HepG2 (cell line): Measurements from ENCODE around the gene CHODL. TPM values are rescaled to one million over a fixed set of nuclear protein-coding genes. Genes with fewer than 3 reads are reported as not detected.

ENCODE experiments used
- ATAC-seq: fragments of 200-7000 bp; cut with Tn5 transposase; 3 replicates; pipeline ENCODE4 v1.9.1; 2020; ENCODE audit warnings: mild to moderate bottlenecking, moderate library complexity
- BruUV-seq: library from RNA; stranded (reverse); fragments of 400-500 nt; replicated peaks from 2 replicates; lab custom pipeline; 2021; lab: Mats Ljungman, UMichigan
- CTCF ChIA-PET: fragments of 300-600 bp; formaldehyde crosslinking; extraction: SDS; loops from one replicate; lab custom pipeline; 2021; ENCODE audit warnings: low total read pairs, inconsistent platforms, low intra/inter-chr PET ratio; lab: Yijun Ruan, JAX
- POLR2A ChIA-PET: fragments of 350-600 bp; sonication (Branson Sonifier 250); formaldehyde crosslinking; loops from one replicate; lab custom pipeline; 2020; ENCODE audit warnings: antibody characterized with exemption, inconsistent platforms; lab: Yijun Ruan, JAX
- DNase-seq: peaks from one replicate; pipeline ENCODE4 v3.0.0-alpha.2; 2015; ENCODE audit warnings: low spot score
- FAIRE-seq: peaks from 3 replicates; lab custom pipeline; 2011; peaks lifted over from hg19 to GRCh38; lab: Jason Lieb, UNC
- H2AFZ ChIP-seq: one replicate; pipeline ENCODE4 v1.6.1; 2011; ENCODE audit warnings: low read length, inconsistent platforms
- H3K27ac ChIP-seq: fragments of 300-600 bp; 3 replicates; pipeline ENCODE4 v1.8.0; 2011; ENCODE audit warnings: mixed run types, mild to moderate bottlenecking, mixed read lengths, low read length, inconsistent platforms; ENCODE audit not compliant: insufficient read depth; ENCODE audit errors: extremely low read length
- H3K27me3 ChIP-seq, 2 experiments: fragments of 200-600 bp in 1 of 2; 2 replicates in 1 of 2; 3 replicates in 1 of 2; pipeline versions ENCODE4 v1.6.0 to v1.8.0; 2011; ENCODE audit warnings: low read length in 2 of 2, mild to moderate bottlenecking in 2 of 2, moderate library complexity in 2 of 2, inconsistent platforms in 1 of 2; ENCODE audit not compliant: insufficient read depth in 2 of 2, control insufficient read depth in 1 of 2
- H3K36me3 ChIP-seq, 2 experiments: fragments of 200-600 bp in 1 of 2; replicated peaks in 1 of 2; 2 replicates in 1 of 2; 3 replicates in 1 of 2; pipeline versions ENCODE4 v1.5.1 to v1.8.0; 2011; ENCODE audit warnings: low read length in 2 of 2, inconsistent platforms in 1 of 2; ENCODE audit not compliant: insufficient read depth in 2 of 2, control insufficient read depth in 1 of 2
- H3K4me1 ChIP-seq: 2 replicates; pipeline ENCODE4 v1.5.1; 2012; ENCODE audit warnings: low read length, inconsistent platforms; ENCODE audit not compliant: insufficient read depth
- H3K4me2 ChIP-seq: 2 replicates; pipeline ENCODE4 v1.6.0; 2011; ENCODE audit warnings: low read depth, low read length, inconsistent platforms
- H3K4me3 ChIP-seq, 3 experiments: fragments of 200-600 bp in 1 of 3; sonication (generic), shearing (Covaris generic) in 1 of 3; replicated peaks in 1 of 3; 2 replicates each; pipeline ENCODE4 v1.5.1; 2011 to 2016; ENCODE audit warnings: low read length in 3 of 3, inconsistent platforms in 2 of 3, low read depth in 2 of 3, mild to moderate bottlenecking in 2 of 3, control low read depth in 1 of 3, mixed read lengths in 1 of 3; ENCODE audit not compliant: insufficient read depth in 1 of 3
- H3K79me2 ChIP-seq: one replicate; pipeline ENCODE4 v1.6.1; 2011; ENCODE audit warnings: low read length, inconsistent platforms; ENCODE audit not compliant: insufficient read depth
- H3K9ac ChIP-seq: 2 replicates; pipeline ENCODE4 v1.6.0; 2011; ENCODE audit warnings: mild to moderate bottlenecking, low read depth, low read length, inconsistent platforms; ENCODE audit not compliant: insufficient read depth
- H3K9me3 ChIP-seq: 2 replicates; pipeline ENCODE4 v1.5.1; 2012; ENCODE audit warnings: mild to moderate bottlenecking, low read length
- H4K20me1 ChIP-seq: 2 replicates; pipeline ENCODE4 v1.6.0; 2011; ENCODE audit warnings: inconsistent platforms, mild to moderate bottlenecking, low read length, moderate library complexity; ENCODE audit not compliant: insufficient read depth
- BHLHE40 ChIP-seq: IDR thresholded peaks from 2 replicates; pipeline ENCODE4 v1.6.1; 2011; ENCODE audit warnings: low read length, improper control_type of control experiment
- CEBPB ChIP-seq: IDR thresholded peaks from 2 replicates; pipeline ENCODE4 v1.6.1; 2011; ENCODE audit warnings: low read depth, low read length, improper control_type of control experiment, borderline replicate concordance
- CREBL2 ChIP-seq: sonication (generic); formaldehyde crosslinking; IDR thresholded peaks from 2 replicates; pipeline ENCODE4 v1.8.1; 2023; ENCODE audit warnings: missing genetic modification reagents, mild to moderate bottlenecking, borderline replicate concordance
- HNF4A ChIP-seq: sonication (generic); formaldehyde crosslinking; IDR thresholded peaks from 2 replicates; pipeline ENCODE4 v1.4.0; 2020; ENCODE audit warnings: missing genetic modification reagents
- PAX8 ChIP-seq: sonication (generic); formaldehyde crosslinking; IDR thresholded peaks from 2 replicates; pipeline ENCODE4 v1.8.0; 2022; ENCODE audit warnings: mild to moderate bottlenecking, missing genetic modification reagents, borderline replicate concordance
- RFX1 ChIP-seq: fragments of 450-650 bp; IDR thresholded peaks from 2 replicates; pipeline ENCODE4 v1.6.1; 2017
- TAF1 ChIP-seq: sonication (generic); formaldehyde crosslinking; IDR thresholded peaks from 2 replicates; pipeline ENCODE4 v1.4.0; 2020; ENCODE audit warnings: missing genetic modification reagents
- ZBTB7A ChIP-seq: sonication (generic); formaldehyde crosslinking; IDR thresholded peaks from 2 replicates; pipeline ENCODE4 v1.8.0; 2022; ENCODE audit warnings: mild to moderate bottlenecking, missing genetic modification reagents
- ZKSCAN1 ChIP-seq: fragments of 150-350 bp; IDR thresholded peaks from 2 replicates; pipeline ENCODE4 v1.6.1; 2014; ENCODE audit warnings: low read length
- ZNF205 ChIP-seq: IDR thresholded peaks from 2 replicates; pipeline ENCODE4 v1.6.1; 2018; ENCODE audit warnings: missing biosample characterization, missing genetic modification reagents
- ZSCAN20 ChIP-seq: sonication (generic); formaldehyde crosslinking; IDR thresholded peaks from 2 replicates; pipeline ENCODE4 v1.4.0; 2020; ENCODE audit warnings: missing genetic modification reagents, mild to moderate bottlenecking, borderline replicate concordance
- ZSCAN9 ChIP-seq: IDR thresholded peaks from 2 replicates; pipeline ENCODE4 v1.6.1; 2016; ENCODE audit warnings: borderline replicate concordance
- WGBS: methylation state at CpG from one replicate; pipeline ENCODE4 v1.1.6; 2017; ENCODE audit warnings: low lambda C conversion rate; 5-methylcytosine and 5-hydroxymethylcytosine counted together
- in situ Hi-C: cut with HindIII; loops from 2 replicates; pipeline ENCODE4 v1.10.0; 2017; ENCODE audit warnings: low pct_unique_long_range_greater_than_20kb; ENCODE audit not compliant: extremely low pct_ligation_motif_present
- intact Hi-C: fragments of 100-400 bp; cut with micrococcal nuclease; formaldehyde crosslinking; loops from one replicate; pipeline ENCODE4 v1.10.0; 2022; ENCODE audit not compliant: unreplicated experiment
- polyA plus RNA-seq, 8 experiments: library from polyadenylated mRNA; depleted of rRNA in 3 of 8; stranded (reverse) in 7 of 8; unstranded in 1 of 8; fragments of >200 nt; fragmentation: Illumina TruSeq in 4 of 8; extraction: Trizol in 4 of 8; gene quantifications; 2 replicates each; pipeline versions ENCODE4 v1.2.1 to v1.2.3, GENCODE V29; 2011 to 2016; ENCODE audit warnings: low read depth in 4 of 8, missing spikeins in 1 of 8, mixed read lengths in 1 of 8; ENCODE audit not compliant: insufficient read depth in 1 of 8
- total RNA-seq, 5 experiments: library from RNA; depleted of rRNA; stranded (reverse); fragments of >200 nt; fragmentation: Illumina TruSeq; extraction: Trizol; gene quantifications; 2 replicates each; pipeline ENCODE4 v1.2.3, GENCODE V29; 2016; ENCODE audit warnings: low read depth in 1 of 5

The CHODL gene
- total and polyA plus RNA-seq, 2 of the 13 experiments (the other 11 are each of a cell fraction or from before 2014, with no cell fraction given): not detected

GRCh38 chr21:18235545-18235944 lies 9.1 kb upstream of the CHODL start:
- no peaks in the 10 kb centered on the region for H3K4me1 ChIP-seq
- H3K27me3 ChIP-seq: no peaks in the 10 kb centered on the region
- DNase-seq (no peak), ATAC-seq (no peak), FAIRE-seq (no peak)
- BruUV-seq: no TSS peak
- H3K79me2 ChIP-seq: no peaks in the 10 kb centered on the region
- H4K20me1 ChIP-seq: no peaks in the 10 kb centered on the region
- TF ChIP-seq ZSCAN20 (CRISPR knock-in tag): no peak
- TF ChIP-seq RFX1: peak; percentile 20; the same call in 1 of the 2 replicates
- intact Hi-C loops (no loop called here), in situ Hi-C loops (no loop called here)
- CTCF ChIA-PET: no interaction called here
- POLR2A ChIA-PET: no interaction called here
- no peak overlapping the region for H3K9ac ChIP-seq
- H2AFZ ChIP-seq: no peak overlapping the region
- no peak overlapping the region for H3K4me2 ChIP-seq
- 0% methylated on average over 1 of the region's 1 CpG for WGBS
- H3K9me3 ChIP-seq: no peaks in the 10 kb centered on the region
- H3K27ac ChIP-seq: no peak overlapping the region
- H3K4me3 ChIP-seq: no peak overlapping the region
- no peaks in the 10 kb centered on the region for H3K36me3 ChIP-seq

- no peak for TF ChIP-seq TAF1 (CRISPR knock-in tag)
- TF ChIP-seq PAX8 (CRISPR knock-in tag): no peak
- TF ChIP-seq ZNF205 (CRISPR knock-in tag): no peak
- TF ChIP-seq ZBTB7A (CRISPR knock-in tag): no peak
- no peak for TF ChIP-seq BHLHE40
- no peak for TF ChIP-seq ZSCAN9 (CRISPR knock-in tag)
- no peak for TF ChIP-seq CREBL2 (CRISPR knock-in tag)
- TF ChIP-seq HNF4A (CRISPR knock-in tag): peak; percentile 74
- TF ChIP-seq CEBPB: no peak
- peak; percentile 83 for TF ChIP-seq ZKSCAN1
- CTCF ChIA-PET: no interaction called here
- Histone ChIP-seq H3K9me3 (no peaks in the 10 kb centered on the region), H2AFZ (peak overlapping the region; percentile 20), H3K4me2 (peak overlapping the region; percentile 22), H3K36me3 (no peaks in the 10 kb centered on the region), H3K4me3 (no peak overlapping the region), H3K27me3 (peaks cover 0 to 5% of the 10 kb centered on the region in 2 experiments; a peak in 1 of 5 replicates), H3K9ac (no peak overlapping the region), H4K20me1 (no peaks in the 10 kb centered on the region), H3K4me1 (peaks cover 9% of the 10 kb centered on the region; the same call in 1 of the 2 replicates), H3K79me2 (no peaks in the 10 kb centered on the region), H3K27ac (no peak overlapping the region)
- in situ Hi-C loops: no loop called here
- DNase-seq (peak; percentile 39), ATAC-seq (peak; percentile 90), FAIRE-seq (no peak)
- intact Hi-C loops: no loop called here
- 2% methylated on average over 5 of the region's 22 CpGs for WGBS
- POLR2A ChIA-PET: no interaction called here
- no TSS peak for BruUV-seq
These were observed 883 bp downstream of the CHODL start for GRCh38 chr21:18245464-18245967.
